ENCODE results near the gene HSD17B13. TPM values are rescaled to one million over a fixed set of nuclear protein-coding genes. Genes with fewer than 3 reads are reported as not detected.

Gene HSD17B13
- total and polyA plus RNA-seq, 2 of the 4 experiments (the other 2 are of a cell fraction), result not detected

DNA sequence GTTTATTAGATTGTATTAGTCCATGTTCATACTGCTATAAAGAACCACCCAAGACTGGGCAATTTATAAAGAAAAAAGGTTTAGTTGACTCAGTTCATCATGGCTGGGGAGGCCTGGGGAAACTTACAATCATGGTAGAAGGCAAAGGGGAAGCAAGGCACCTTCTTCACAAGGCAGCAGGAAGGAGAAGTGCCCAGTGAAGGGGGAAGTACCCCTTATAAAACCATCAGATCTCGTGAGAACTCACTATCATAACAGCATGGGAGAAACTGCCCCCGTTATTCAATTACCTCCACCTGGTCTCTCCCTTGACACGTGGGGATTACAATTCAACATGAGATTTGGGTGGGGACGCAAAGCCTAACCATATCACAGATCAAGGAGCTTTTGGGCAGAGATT is 8.1 kb upstream of the HSD17B13 start:
- Histone ChIP-seq H4K8ac (ENCODE audit: low read depth in 2 of 2, low read length in 2 of 2) (no peak overlapping the region), H4K20me1 (ENCODE audit: insufficient read depth, low read length) (no peaks in the 10 kb centered on the region), H3K56ac (ENCODE audit: extremely low read depth, insufficient read depth, low read length) (no peak overlapping the region), H3K23ac (ENCODE audit: low read depth, low read length) (no peak overlapping the region), H2BK20ac (ENCODE audit: low read depth, low read length) (no peak overlapping the region), H3K4me2 (ENCODE audit: low read depth, low read length) (no peak overlapping the region), H3K79me1 (ENCODE audit: low read depth in 1 of 2, low read length in 2 of 2) (no peaks in the 10 kb centered on the region), H4K91ac (ENCODE audit: insufficient read depth, low read depth, low read length) (no peak overlapping the region), H3K9me3 (ENCODE audit: control insufficient read depth, insufficient read depth, low read length) (peaks cover 4% of the 10 kb centered on the region; the same call in 1 of the 2 replicates), H3K14ac (replicated peaks; ENCODE audit: low read depth, low read length) (no peak overlapping the region), H2BK5ac (ENCODE audit: low read depth, low read length, poor library complexity, severe bottlenecking) (no peak overlapping the region), H3K18ac (ENCODE audit: low read depth, low read length) (no peak overlapping the region), H3K27me3 (ENCODE audit: control insufficient read depth, insufficient read depth, low read length) (no peaks in the 10 kb centered on the region), H3K4me1 (ENCODE audit: control insufficient read depth, insufficient read depth, low read length) (no peaks in the 10 kb centered on the region), H4K5ac (ENCODE audit: low read depth, low read length) (no peak overlapping the region), H2BK120ac (ENCODE audit: low read depth, low read length) (no peak overlapping the region), H3K4me3 (ENCODE audit: insufficient read depth, low read depth, low read length) (no peak overlapping the region), H2AK9ac (replicated peaks; ENCODE audit: low read depth, low read length, poor library complexity) (no peak overlapping the region), H2AFZ (replicated peaks; ENCODE audit: low read length, poor library complexity) (no peak overlapping the region), H3K27ac (ENCODE audit: insufficient read depth, low read length) (no peak overlapping the region), H2AK5ac (ENCODE audit: low read depth, low read length) (no peak overlapping the region), H3K9ac (ENCODE audit: low read depth, low read length) (no peak overlapping the region), H3K36me3 (ENCODE audit: control insufficient read depth, insufficient read depth, low read length) (no peaks in the 10 kb centered on the region), H3K4ac (ENCODE audit: low read depth, low read length) (no peak overlapping the region), H2BK15ac (ENCODE audit: low read depth, low read length) (no peak overlapping the region), H3K9me1 (ENCODE audit: insufficient read depth, low read length) (no peaks in the 10 kb centered on the region)
- ChIA-PET POLR2A (ENCODE audit: unreplicated experiment) (no interaction called here), CTCF (interaction anchor here (1.3 kb wide), 1 partner anchor 23 kb away, joined by 3 read pairs; no protein-coding TSS in a partner anchor)
- no peak for DNase-seq
- no TSS peak for BruUV-seq (replicated peaks)
- dilution Hi-C loops (cut with HindIII; ENCODE audit: low sequenced_read_pairs, unreplicated experiment), result no loop called here
- in situ Hi-C loops (cut with MboI; ENCODE audit: low sequenced_read_pairs), result no loop called here
- intact Hi-C loops (cut with micrococcal nuclease), result no loop called here
- no CpG with 5 or more reads among the region's 4 CpGs for whole genome bisulfite sequencing, 2 experiments (ENCODE audit: extremely low coverage in 2 of 2, insufficient read length in 1 of 2)
- no peak for TF ChIP-seq RCOR1 (IDR thresholded peaks at IDR 0.05; ENCODE audit: insufficient replicate concordance, low read length)
- no peak for TF ChIP-seq RFX5 (IDR thresholded peaks at IDR 0.05; ENCODE audit: low read depth, low read length)
- TF ChIP-seq MAZ (IDR thresholded peaks at IDR 0.05; ENCODE audit: borderline replicate concordance, low read depth, low read length), result no peak
- TF ChIP-seq USF2 (IDR thresholded peaks at IDR 0.05; ENCODE audit: low read depth, low read length), result no peak
- TF ChIP-seq MXI1 (IDR thresholded peaks at IDR 0.05; ENCODE audit: borderline replicate concordance, low read depth, low read length), result no peak
- no peak for TF ChIP-seq RAD21 (IDR thresholded peaks at IDR 0.05; ENCODE audit: low read length)
- TF ChIP-seq, protein P1, sequence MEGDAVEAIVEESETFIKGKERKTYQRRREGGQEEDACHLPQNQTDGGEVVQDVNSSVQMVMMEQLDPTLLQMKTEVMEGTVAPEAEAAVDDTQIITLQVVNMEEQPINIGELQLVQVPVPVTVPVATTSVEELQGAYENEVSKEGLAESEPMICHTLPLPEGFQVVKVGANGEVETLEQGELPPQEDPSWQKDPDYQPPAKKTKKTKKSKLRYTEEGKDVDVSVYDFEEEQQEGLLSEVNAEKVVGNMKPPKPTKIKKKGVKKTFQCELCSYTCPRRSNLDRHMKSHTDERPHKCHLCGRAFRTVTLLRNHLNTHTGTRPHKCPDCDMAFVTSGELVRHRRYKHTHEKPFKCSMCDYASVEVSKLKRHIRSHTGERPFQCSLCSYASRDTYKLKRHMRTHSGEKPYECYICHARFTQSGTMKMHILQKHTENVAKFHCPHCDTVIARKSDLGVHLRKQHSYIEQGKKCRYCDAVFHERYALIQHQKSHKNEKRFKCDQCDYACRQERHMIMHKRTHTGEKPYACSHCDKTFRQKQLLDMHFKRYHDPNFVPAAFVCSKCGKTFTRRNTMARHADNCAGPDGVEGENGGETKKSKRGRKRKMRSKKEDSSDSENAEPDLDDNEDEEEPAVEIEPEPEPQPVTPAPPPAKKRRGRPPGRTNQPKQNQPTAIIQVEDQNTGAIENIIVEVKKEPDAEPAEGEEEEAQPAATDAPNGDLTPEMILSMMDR (conservative IDR thresholded peaks at IDR 0.05; ENCODE audit: low read depth, low read length), result no peak
- no peak for TF ChIP-seq MAFK (IDR thresholded peaks at IDR 0.05; ENCODE audit: low read depth, low read length)
- TF ChIP-seq POLR2A (IDR thresholded peaks at IDR 0.05; ENCODE audit: low read depth, low read length), result no peak
- no peak for ATAC-seq (ENCODE audit: low read depth)

Data from IMR-90 (cell line).